SK-N-SH treated with all-trans-retinoic acid at 6 μM for 48 hours (cell line): ENCODE measurements around the gene C12orf57.

Source experiments
- ATAC-seq: fragments of 200-7000 bp; cut with Tn5 transposase; 3 replicates; pipeline ENCODE4 v1.9.1; 2020; ENCODE audit warnings: mild to moderate bottlenecking, moderate library complexity
- ARNTL ChIP-seq: fragments of 450-650 bp; formaldehyde crosslinking; IDR thresholded peaks from 2 replicates; pipeline ENCODE4 v1.5.0; 2020; ENCODE audit warnings: low read depth, mild to moderate bottlenecking, moderate library complexity, borderline replicate concordance
- BACH2 ChIP-seq: fragments of 250-450 bp; sonication (Bioruptor Pico); IDR thresholded peaks from 2 replicates; pipeline ENCODE4 v1.9.0; 2021; ENCODE audit warnings: mild to moderate bottlenecking, borderline replicate concordance
- CSDC2 ChIP-seq: fragments of 250-450 bp; sonication (Bioruptor Pico); IDR thresholded peaks from 2 replicates; pipeline ENCODE4 v1.5.0; 2020; ENCODE audit warnings: mild to moderate bottlenecking, moderate library complexity
- ESRRG ChIP-seq: fragments of 250-450 bp; sonication (Bioruptor Pico); IDR thresholded peaks from 2 replicates; pipeline ENCODE4 v1.6.1; 2021; ENCODE audit warnings: mild to moderate bottlenecking
- GLIS3 ChIP-seq: fragments of 250-450 bp; sonication (Bioruptor Pico); IDR thresholded peaks from 2 replicates; pipeline ENCODE4 v1.5.0; 2020; ENCODE audit warnings: mild to moderate bottlenecking, moderate library complexity
- ISL1 ChIP-seq: fragments of 250-450 bp; sonication (Bioruptor Pico); IDR thresholded peaks from 2 replicates; pipeline ENCODE4 v2.1.2; 2022; ENCODE audit warnings: mild to moderate bottlenecking, moderate library complexity
- OSR1 ChIP-seq: fragments of 250-450 bp; sonication (Bioruptor Pico); IDR thresholded peaks from 2 replicates; pipeline ENCODE4 v1.8.0; 2022; ENCODE audit warnings: moderate library complexity, mild to moderate bottlenecking, inconsistent platforms
- PPARA ChIP-seq: fragments of 250-450 bp; sonication (Bioruptor Pico); IDR thresholded peaks from 2 replicates; pipeline ENCODE4 v1.5.0; 2020; ENCODE audit warnings: mild to moderate bottlenecking, borderline replicate concordance
- RARB ChIP-seq: fragments of 250-450 bp; sonication (Bioruptor Pico); IDR thresholded peaks from 2 replicates; pipeline ENCODE4 v1.8.0; 2021; ENCODE audit warnings: mild to moderate bottlenecking, moderate library complexity
- SNAI2 ChIP-seq: fragments of 250-450 bp; sonication (Bioruptor Pico); IDR thresholded peaks from 2 replicates; pipeline ENCODE4 v1.5.0; 2020; ENCODE audit warnings: mild to moderate bottlenecking, moderate library complexity
- TCF4 ChIP-seq: fragments of 250-450 bp; sonication (Bioruptor Pico); IDR thresholded peaks from 2 replicates; pipeline ENCODE4 v1.8.0; 2021; ENCODE audit warnings: mild to moderate bottlenecking, moderate library complexity, borderline replicate concordance
- TOX ChIP-seq: fragments of 250-450 bp; sonication (Bioruptor Pico); IDR thresholded peaks from 2 replicates; pipeline ENCODE4 v1.8.0; 2021; ENCODE audit warnings: mild to moderate bottlenecking, moderate library complexity, borderline replicate concordance
- ZC3H10 ChIP-seq: fragments of 250-450 bp; sonication (Bioruptor Pico); IDR thresholded peaks from 2 replicates; pipeline ENCODE4 v1.5.1; 2021; ENCODE audit warnings: mild to moderate bottlenecking, moderate library complexity
- ZFP3 ChIP-seq: fragments of 250-450 bp; sonication (Bioruptor Pico); IDR thresholded peaks from 2 replicates; pipeline ENCODE4 v1.5.0; 2020; ENCODE audit warnings: mild to moderate bottlenecking, moderate library complexity
- ZFP30 ChIP-seq: fragments of 450-650 bp; formaldehyde crosslinking; IDR thresholded peaks from 2 replicates; pipeline ENCODE4 v1.5.0; 2022; ENCODE audit warnings: mild to moderate bottlenecking, moderate library complexity
- ZNF70 ChIP-seq: fragments of 450-650 bp; formaldehyde crosslinking; IDR thresholded peaks from 2 replicates; pipeline ENCODE4 v1.5.0; 2020; ENCODE audit warnings: mild to moderate bottlenecking, moderate library complexity
- TF ChIP-seq, protein P1 (sequence below): fragments of 250-450 bp; sonication (Bioruptor Pico); IDR thresholded peaks from 2 replicates; pipeline ENCODE4 v1.5.0; 2020; ENCODE audit warnings: mild to moderate bottlenecking, moderate library complexity
- TF ChIP-seq, protein P2 (sequence below): fragments of 250-450 bp; sonication (Bioruptor Pico); IDR thresholded peaks from 2 replicates; pipeline ENCODE4 v1.5.1; 2021; ENCODE audit warnings: mild to moderate bottlenecking, moderate library complexity
- TF ChIP-seq, protein P3 (sequence below): fragments of 250-450 bp; sonication (Bioruptor Pico); IDR thresholded peaks from 2 replicates; pipeline ENCODE4 v1.8.0; 2020; ENCODE audit warnings: mild to moderate bottlenecking, moderate library complexity, borderline replicate concordance
- TF ChIP-seq, protein P4 (sequence below): fragments of 250-450 bp; sonication (Bioruptor Pico); IDR thresholded peaks from 2 replicates; pipeline ENCODE4 v1.8.0; 2021; ENCODE audit warnings: low read depth, mild to moderate bottlenecking, moderate library complexity, borderline replicate concordance

The C12orf57 gene

DNA sequence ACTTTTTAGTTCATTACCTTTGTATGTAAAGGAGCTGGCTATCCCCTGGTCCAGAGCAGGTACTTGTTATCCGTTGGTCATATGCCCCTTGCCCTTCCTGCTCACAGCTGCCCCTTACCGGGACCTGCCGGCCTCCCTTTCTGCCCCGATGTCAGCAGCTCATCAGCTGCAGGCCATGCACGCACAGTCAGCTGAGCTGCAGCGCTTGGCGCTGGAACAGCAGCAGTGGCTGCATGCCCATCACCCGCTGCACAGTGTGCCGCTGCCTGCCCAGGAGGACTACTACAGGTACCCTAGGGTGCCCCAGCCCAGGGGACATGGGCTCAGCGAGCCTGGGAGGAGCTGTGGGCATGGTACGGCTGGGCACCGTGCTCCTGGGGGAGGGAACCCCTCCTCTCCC, 2.6 kb upstream of the C12orf57 start (continued):
- TF ChIP-seq, protein P1, sequence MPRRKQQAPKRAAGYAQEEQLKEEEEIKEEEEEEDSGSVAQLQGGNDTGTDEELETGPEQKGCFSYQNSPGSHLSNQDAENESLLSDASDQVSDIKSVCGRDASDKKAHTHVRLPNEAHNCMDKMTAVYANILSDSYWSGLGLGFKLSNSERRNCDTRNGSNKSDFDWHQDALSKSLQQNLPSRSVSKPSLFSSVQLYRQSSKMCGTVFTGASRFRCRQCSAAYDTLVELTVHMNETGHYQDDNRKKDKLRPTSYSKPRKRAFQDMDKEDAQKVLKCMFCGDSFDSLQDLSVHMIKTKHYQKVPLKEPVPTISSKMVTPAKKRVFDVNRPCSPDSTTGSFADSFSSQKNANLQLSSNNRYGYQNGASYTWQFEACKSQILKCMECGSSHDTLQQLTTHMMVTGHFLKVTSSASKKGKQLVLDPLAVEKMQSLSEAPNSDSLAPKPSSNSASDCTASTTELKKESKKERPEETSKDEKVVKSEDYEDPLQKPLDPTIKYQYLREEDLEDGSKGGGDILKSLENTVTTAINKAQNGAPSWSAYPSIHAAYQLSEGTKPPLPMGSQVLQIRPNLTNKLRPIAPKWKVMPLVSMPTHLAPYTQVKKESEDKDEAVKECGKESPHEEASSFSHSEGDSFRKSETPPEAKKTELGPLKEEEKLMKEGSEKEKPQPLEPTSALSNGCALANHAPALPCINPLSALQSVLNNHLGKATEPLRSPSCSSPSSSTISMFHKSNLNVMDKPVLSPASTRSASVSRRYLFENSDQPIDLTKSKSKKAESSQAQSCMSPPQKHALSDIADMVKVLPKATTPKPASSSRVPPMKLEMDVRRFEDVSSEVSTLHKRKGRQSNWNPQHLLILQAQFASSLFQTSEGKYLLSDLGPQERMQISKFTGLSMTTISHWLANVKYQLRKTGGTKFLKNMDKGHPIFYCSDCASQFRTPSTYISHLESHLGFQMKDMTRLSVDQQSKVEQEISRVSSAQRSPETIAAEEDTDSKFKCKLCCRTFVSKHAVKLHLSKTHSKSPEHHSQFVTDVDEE: no peak
- no peak for TF ChIP-seq ZNF70 (CRISPR knock-in tag)
- TF ChIP-seq ARNTL (CRISPR knock-in tag): no peak
- TF ChIP-seq, protein P2, sequence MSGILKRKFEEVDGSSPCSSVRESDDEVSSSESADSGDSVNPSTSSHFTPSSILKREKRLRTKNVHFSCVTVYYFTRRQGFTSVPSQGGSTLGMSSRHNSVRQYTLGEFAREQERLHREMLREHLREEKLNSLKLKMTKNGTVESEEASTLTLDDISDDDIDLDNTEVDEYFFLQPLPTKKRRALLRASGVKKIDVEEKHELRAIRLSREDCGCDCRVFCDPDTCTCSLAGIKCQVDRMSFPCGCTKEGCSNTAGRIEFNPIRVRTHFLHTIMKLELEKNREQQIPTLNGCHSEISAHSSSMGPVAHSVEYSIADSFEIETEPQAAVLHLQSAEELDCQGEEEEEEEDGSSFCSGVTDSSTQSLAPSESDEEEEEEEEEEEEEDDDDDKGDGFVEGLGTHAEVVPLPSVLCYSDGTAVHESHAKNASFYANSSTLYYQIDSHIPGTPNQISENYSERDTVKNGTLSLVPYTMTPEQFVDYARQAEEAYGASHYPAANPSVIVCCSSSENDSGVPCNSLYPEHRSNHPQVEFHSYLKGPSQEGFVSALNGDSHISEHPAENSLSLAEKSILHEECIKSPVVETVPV: no peak
- no peak for TF ChIP-seq RARB (CRISPR knock-in tag)
- TF ChIP-seq TOX (CRISPR knock-in tag): no peak

DNA sequence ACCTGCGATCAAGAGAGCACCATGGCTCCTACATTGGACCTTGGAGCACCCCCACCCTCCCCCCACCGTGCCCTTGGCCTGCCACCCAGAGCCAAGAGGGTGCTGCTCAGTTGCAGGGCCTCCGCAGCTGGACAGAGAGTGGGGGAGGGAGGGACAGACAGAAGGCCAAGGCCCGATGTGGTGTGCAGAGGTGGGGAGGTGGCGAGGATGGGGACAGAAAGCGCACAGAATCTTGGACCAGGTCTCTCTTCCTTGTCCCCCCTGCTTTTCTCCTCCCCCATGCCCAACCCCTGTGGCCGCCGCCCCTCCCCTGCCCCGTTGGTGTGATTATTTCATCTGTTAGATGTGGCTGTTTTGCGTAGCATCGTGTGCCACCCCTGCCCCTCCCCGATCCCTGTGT, 2.0 kb upstream of the C12orf57 start:
- no peak for TF ChIP-seq ESRRG (CRISPR knock-in tag)
- no peak for TF ChIP-seq ISL1 (CRISPR knock-in tag)
- TF ChIP-seq, protein P3, sequence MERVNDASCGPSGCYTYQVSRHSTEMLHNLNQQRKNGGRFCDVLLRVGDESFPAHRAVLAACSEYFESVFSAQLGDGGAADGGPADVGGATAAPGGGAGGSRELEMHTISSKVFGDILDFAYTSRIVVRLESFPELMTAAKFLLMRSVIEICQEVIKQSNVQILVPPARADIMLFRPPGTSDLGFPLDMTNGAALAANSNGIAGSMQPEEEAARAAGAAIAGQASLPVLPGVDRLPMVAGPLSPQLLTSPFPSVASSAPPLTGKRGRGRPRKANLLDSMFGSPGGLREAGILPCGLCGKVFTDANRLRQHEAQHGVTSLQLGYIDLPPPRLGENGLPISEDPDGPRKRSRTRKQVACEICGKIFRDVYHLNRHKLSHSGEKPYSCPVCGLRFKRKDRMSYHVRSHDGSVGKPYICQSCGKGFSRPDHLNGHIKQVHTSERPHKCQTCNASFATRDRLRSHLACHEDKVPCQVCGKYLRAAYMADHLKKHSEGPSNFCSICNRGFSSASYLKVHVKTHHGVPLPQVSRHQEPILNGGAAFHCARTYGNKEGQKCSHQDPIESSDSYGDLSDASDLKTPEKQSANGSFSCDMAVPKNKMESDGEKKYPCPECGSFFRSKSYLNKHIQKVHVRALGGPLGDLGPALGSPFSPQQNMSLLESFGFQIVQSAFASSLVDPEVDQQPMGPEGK (CRISPR knock-in tag): no peak
- TF ChIP-seq, protein P1: no peak
- TF ChIP-seq ZFP30 (CRISPR knock-in tag): no peak
- TF ChIP-seq BACH2 (CRISPR knock-in tag): no peak
- TF ChIP-seq ZC3H10 (CRISPR knock-in tag): no peak
- TF ChIP-seq, protein P4, sequence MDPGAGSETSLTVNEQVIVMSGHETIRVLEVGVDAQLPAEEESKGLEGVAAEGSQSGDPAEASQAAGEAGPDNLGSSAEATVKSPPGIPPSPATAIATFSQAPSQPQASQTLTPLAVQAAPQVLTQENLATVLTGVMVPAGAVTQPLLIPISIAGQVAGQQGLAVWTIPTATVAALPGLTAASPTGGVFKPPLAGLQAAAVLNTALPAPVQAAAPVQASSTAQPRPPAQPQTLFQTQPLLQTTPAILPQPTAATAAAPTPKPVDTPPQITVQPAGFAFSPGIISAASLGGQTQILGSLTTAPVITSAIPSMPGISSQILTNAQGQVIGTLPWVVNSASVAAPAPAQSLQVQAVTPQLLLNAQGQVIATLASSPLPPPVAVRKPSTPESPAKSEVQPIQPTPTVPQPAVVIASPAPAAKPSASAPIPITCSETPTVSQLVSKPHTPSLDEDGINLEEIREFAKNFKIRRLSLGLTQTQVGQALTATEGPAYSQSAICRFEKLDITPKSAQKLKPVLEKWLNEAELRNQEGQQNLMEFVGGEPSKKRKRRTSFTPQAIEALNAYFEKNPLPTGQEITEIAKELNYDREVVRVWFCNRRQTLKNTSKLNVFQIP (CRISPR knock-in tag): no peak
- no peak for TF ChIP-seq OSR1 (CRISPR knock-in tag)
- TF ChIP-seq SNAI2 (CRISPR knock-in tag): no peak
- no peak for TF ChIP-seq GLIS3 (CRISPR knock-in tag)
- TF ChIP-seq TOX (CRISPR knock-in tag): no peak
- no peak for TF ChIP-seq CSDC2
- no peak for TF ChIP-seq ZNF70 (CRISPR knock-in tag)
- no peak for TF ChIP-seq TCF4 (CRISPR knock-in tag)
- TF ChIP-seq, protein P2: no peak
- no peak for TF ChIP-seq RARB (CRISPR knock-in tag)
- TF ChIP-seq PPARA (CRISPR knock-in tag): no peak
- TF ChIP-seq ZFP3: no peak
- TF ChIP-seq, all 23 proteins: peak for 0
- ATAC-seq: no peak
